GM19025 (cell line): Measurements from ENCODE around the gene PTRH1.
A peak's percentile ranks its signal among the peaks of the same experiment; 100 is the strongest.

Experiments used
- ATAC-seq: cut with Tn5 transposase; IDR thresholded peaks from one replicate; pipeline ENCODE4 v1.9.1; 2021; ENCODE audit warnings: mild to moderate bottlenecking, low read depth, moderate library complexity; ENCODE audit not compliant: unreplicated experiment

The PTRH1 gene

GRCh38 chr9:127742435-127743088 lies 27.1 kb upstream of the PTRH1 start:
- no peak for ATAC-seq

GRCh38 chr9:127741831-127742434 lies 26.5 kb upstream of the PTRH1 start:
- ATAC-seq, result no peak

- ATAC-seq, result no peak
Observed at GRCh38 chr9:127739614-127740330, 24.3 kb upstream of the PTRH1 start.

GRCh38 chr9:127738666-127739065 lies 23.2 kb upstream of the PTRH1 start:
- ATAC-seq, result no peak

- no peak for ATAC-seq
Observed at GRCh38 chr9:127735530-127736185, 20.2 kb upstream of the PTRH1 start.

GRCh38 chr9:127734747-127735529 lies 19.5 kb upstream of the PTRH1 start, which contains the start of gene TOR2A:
TOR2A (minus strand) TSS chr9:127735294; CDS start chr9:127735270, 24 bp downstream.
- peak; percentile 80 for ATAC-seq

- no peak for ATAC-seq
Observed at GRCh38 chr9:127734247-127734746, 18.8 kb upstream of the PTRH1 start.

- no peak for ATAC-seq
Observed at GRCh38 chr9:127733614-127734013, 18.2 kb upstream of the PTRH1 start.

- ATAC-seq, result no peak
Observed at GRCh38 chr9:127732444-127732843, 17.0 kb upstream of the PTRH1 start.

GRCh38 chr9:127731938-127732337 lies 16.5 kb upstream of the PTRH1 start:
- no peak for ATAC-seq

- no peak for ATAC-seq
Observed at GRCh38 chr9:127730799-127731410, 15.4 kb upstream of the PTRH1 start.

GRCh38 chr9:127730262-127730661 lies 14.8 kb upstream of the PTRH1 start:
- no peak for ATAC-seq

- no peak for ATAC-seq
Observed at GRCh38 chr9:127729522-127730256, 14.2 kb upstream of the PTRH1 start.

- ATAC-seq, result no peak
Observed at GRCh38 chr9:127728808-127729207, 13.3 kb upstream of the PTRH1 start.

GRCh38 chr9:127726871-127727270 lies 11.4 kb upstream of the PTRH1 start:
- ATAC-seq, result no peak

GRCh38 chr9:127724012-127724411 lies 8.5 kb upstream of the PTRH1 start:
- no peak for ATAC-seq

GRCh38 chr9:127723444-127723843 lies 8.0 kb upstream of the PTRH1 start:
- no peak for ATAC-seq

- no peak for ATAC-seq
Observed at GRCh38 chr9:127723013-127723412, 7.5 kb upstream of the PTRH1 start.
